GM12878 (cell line): Measurements from ENCODE around the gene DCST1.

Experiments
- KAT2A ChIP-seq: conservative IDR thresholded peaks from 2 replicates; pipeline ENCODE4 v1.6.1; 2011; ENCODE audit warnings: low read depth, low read length; ENCODE audit not compliant: control insufficient read depth
- TF ChIP-seq, protein P1 (sequence below): IDR thresholded peaks from 2 replicates; pipeline ENCODE4 v1.6.1; 2011; ENCODE audit warnings: borderline replicate concordance, low read depth, mild to moderate bottlenecking, moderate library complexity, mixed read lengths, low read length; ENCODE audit not compliant: insufficient read depth; ENCODE audit errors: extremely low read length
- TF ChIP-seq, protein P2 (sequence below): IDR thresholded peaks from 2 replicates; pipeline ENCODE4 v1.6.1; 2011; ENCODE audit warnings: low read depth, low read length, improper control_type of control experiment, borderline replicate concordance

DNA sequence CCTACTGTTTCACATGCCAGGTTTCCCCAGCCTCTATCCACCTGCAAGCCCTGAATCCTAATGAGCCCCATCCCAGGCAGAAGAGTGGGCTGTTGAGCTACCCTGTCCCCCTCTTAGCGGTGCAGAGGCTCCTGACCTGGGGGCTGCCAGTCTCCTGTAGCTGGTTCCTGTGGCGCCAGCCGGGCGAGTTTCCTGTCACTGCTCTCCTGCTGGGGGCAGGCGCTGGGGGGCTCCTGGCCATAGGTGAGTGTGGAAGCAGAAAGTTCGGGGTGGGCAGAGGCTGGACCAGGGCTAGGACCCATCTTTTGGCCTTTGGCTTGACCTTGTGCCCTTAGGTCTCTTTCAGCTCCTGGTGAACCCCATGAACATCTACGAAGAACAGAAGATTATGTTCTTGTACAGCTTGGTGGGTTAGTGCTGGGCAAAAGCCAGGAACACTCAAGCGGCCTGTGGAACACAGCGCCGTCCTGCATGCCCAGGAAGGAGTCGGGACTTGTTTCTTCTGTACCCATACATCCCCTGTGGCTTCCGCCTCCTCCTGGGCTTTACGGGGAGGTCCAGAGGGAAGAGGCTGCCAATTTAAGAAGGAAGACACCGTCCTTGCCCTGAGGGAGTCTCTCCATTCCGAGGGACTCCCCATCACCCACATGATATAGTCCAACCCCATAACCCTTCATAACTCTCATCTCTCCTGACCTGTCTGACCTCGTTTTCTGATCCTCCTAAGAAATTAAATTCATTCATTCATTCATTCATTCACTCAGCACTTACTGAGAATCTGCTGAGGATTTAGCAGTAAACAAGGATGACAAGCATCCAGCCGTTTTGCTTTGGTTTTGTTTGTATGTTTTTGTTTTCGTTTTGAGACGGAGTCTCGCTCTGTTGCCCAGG is 939 bp downstream of the DCST1 start:
- TF ChIP-seq, protein P1, sequence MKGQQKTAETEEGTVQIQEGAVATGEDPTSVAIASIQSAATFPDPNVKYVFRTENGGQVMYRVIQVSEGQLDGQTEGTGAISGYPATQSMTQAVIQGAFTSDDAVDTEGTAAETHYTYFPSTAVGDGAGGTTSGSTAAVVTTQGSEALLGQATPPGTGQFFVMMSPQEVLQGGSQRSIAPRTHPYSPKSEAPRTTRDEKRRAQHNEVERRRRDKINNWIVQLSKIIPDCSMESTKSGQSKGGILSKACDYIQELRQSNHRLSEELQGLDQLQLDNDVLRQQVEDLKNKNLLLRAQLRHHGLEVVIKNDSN, result no peak
- TF ChIP-seq, protein P2, sequence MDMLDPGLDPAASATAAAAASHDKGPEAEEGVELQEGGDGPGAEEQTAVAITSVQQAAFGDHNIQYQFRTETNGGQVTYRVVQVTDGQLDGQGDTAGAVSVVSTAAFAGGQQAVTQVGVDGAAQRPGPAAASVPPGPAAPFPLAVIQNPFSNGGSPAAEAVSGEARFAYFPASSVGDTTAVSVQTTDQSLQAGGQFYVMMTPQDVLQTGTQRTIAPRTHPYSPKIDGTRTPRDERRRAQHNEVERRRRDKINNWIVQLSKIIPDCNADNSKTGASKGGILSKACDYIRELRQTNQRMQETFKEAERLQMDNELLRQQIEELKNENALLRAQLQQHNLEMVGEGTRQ, result no peak
- TF ChIP-seq KAT2A, result no peak
